ENCODE results near the gene DLGAP1. TPM values are rescaled to one million over a fixed set of nuclear protein-coding genes. Genes with fewer than 3 reads are reported as not detected.

The DLGAP1 gene
- total RNA-seq, 6 experiments from 2014 or later, result 0.09 to 0.31 (median 0.18) TPM; not detected in 2

DNA sequence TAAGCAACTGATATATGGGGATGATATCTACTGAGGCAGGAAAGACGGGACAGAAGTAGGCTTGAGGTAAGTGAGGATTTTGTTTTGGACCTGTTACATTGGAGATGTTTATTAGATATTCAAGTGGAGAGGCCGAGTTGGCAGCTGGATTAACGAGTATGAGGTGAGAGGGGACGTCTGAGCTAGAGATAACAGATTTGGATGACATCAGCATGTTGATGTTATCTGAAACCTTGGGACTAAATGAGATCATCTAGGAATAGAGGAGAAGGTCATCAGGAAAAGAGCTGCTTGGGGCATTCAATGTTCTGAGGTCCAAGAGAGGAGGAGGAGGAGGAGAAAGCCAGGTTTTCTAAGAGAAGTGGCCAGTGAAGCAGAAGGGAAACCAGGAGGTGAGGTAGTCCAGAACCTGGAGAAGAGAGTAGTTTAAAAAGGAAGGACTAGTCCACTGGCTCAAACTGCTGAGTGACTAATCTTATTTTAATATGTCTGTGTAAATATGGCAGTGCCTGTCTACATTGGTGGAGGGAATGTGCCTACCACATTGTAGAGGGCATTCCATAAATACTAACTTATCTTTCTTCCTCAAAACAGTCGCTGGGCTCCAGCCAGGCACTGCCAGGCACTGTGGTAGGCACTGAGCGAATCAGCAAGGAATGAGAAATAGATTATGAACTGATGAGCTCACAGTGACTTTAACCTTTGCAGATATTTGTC, 488.3 kb downstream of the DLGAP1 start:
- no peak overlapping the region for H3K4me3 ChIP-seq
- ATAC-seq (peak in 1 of 4 donors; percentile 42), DNase-seq (no peak)
- TF ChIP-seq POLR2A (IDR thresholded peaks at IDR 0.05), result no peak
- TF ChIP-seq, protein P1, sequence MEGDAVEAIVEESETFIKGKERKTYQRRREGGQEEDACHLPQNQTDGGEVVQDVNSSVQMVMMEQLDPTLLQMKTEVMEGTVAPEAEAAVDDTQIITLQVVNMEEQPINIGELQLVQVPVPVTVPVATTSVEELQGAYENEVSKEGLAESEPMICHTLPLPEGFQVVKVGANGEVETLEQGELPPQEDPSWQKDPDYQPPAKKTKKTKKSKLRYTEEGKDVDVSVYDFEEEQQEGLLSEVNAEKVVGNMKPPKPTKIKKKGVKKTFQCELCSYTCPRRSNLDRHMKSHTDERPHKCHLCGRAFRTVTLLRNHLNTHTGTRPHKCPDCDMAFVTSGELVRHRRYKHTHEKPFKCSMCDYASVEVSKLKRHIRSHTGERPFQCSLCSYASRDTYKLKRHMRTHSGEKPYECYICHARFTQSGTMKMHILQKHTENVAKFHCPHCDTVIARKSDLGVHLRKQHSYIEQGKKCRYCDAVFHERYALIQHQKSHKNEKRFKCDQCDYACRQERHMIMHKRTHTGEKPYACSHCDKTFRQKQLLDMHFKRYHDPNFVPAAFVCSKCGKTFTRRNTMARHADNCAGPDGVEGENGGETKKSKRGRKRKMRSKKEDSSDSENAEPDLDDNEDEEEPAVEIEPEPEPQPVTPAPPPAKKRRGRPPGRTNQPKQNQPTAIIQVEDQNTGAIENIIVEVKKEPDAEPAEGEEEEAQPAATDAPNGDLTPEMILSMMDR (IDR thresholded peaks at IDR 0.05), result no peak
- no peaks in the 10 kb centered on the region for H3K27me3 ChIP-seq
- 41% methylated on average over 6 of the region's 6 CpGs for WGBS (ENCODE audit: insufficient coverage, low coverage, low lambda C conversion rate, missing lambda C conversion rate)
- no peak overlapping the region for H3K27ac ChIP-seq
- no peaks in the 10 kb centered on the region for H3K4me1 ChIP-seq
- H3K36me3 ChIP-seq, result no peaks in the 10 kb centered on the region
- H3K9me3 ChIP-seq, result no peaks in the 10 kb centered on the region
- intact Hi-C loops (cut with DNase I), result no loop called here

GRCh38 chr18:3966246-3966641, 488.9 kb downstream of the DLGAP1 start:
- 38% methylated on average over 2 of the region's 2 CpGs for WGBS (ENCODE audit: insufficient coverage, low coverage, low lambda C conversion rate, missing lambda C conversion rate)
- Histone ChIP-seq H3K36me3 (no peaks in the 10 kb centered on the region), H3K9me3 (no peaks in the 10 kb centered on the region), H3K27ac (no peak overlapping the region), H3K4me3 (no peak overlapping the region), H3K27me3 (no peaks in the 10 kb centered on the region), H3K4me1 (no peaks in the 10 kb centered on the region)
- DNase-seq (no peak), ATAC-seq (no peak)
- TF ChIP-seq, protein P1 (IDR thresholded peaks at IDR 0.05), result no peak
- no peak for TF ChIP-seq POLR2A (IDR thresholded peaks at IDR 0.05)
- intact Hi-C loops (cut with DNase I), result no loop called here

GRCh38 chr18:3960977-3961376, 494.1 kb downstream of the DLGAP1 start:
- WGBS (ENCODE audit: insufficient coverage, low coverage, low lambda C conversion rate, missing lambda C conversion rate), result 60% methylated on average over 4 of the region's 7 CpGs

DNA sequence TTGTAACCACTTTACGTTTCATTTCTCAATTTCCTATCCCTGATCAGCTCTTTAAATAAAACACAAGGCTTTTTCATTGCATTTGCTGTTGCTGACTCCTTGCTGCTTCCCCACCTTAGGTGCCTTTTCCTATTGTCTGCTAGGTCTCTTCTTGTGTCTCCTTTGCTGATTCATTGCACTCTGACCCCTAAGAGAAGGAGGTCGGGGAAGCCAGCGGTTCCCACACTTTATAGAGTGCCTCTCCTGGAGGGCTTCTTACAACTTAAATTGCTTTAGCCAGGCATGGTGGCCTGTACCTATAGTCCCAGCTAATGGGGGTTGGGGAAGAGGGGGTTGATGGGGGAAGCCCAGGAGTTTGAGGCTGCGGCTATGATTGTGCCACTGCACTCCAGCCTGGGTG, 495.0 kb downstream of the DLGAP1 start:
- DNase-seq, result no peak
- Histone ChIP-seq H3K4me3 (no peak overlapping the region), H3K27me3 (no peaks in the 10 kb centered on the region), H3K9me3 (no peaks in the 10 kb centered on the region), H3K36me3 (no peaks in the 10 kb centered on the region), H3K4me1 (no peaks in the 10 kb centered on the region), H3K27ac (no peak overlapping the region)
- intact Hi-C loops (cut with DNase I), result no loop called here
- WGBS (ENCODE audit: insufficient coverage, low coverage, low lambda C conversion rate, missing lambda C conversion rate), result 52% methylated on average over 2 of the region's 4 CpGs
- TF ChIP-seq, protein P1 (IDR thresholded peaks at IDR 0.05), result no peak
- TF ChIP-seq POLR2A (IDR thresholded peaks at IDR 0.05), result no peak
- no peak for ATAC-seq

More at GRCh38 chr18:3960977-3961376, 494.1 kb downstream of the DLGAP1 start:
- Histone ChIP-seq H3K9me3 (no peaks in the 10 kb centered on the region), H3K27me3 (no peaks in the 10 kb centered on the region), H3K4me1 (no peaks in the 10 kb centered on the region), H3K36me3 (no peaks in the 10 kb centered on the region), H3K27ac (no peak overlapping the region), H3K4me3 (no peak overlapping the region)
- no peak for TF ChIP-seq POLR2A (IDR thresholded peaks at IDR 0.05)
- TF ChIP-seq, protein P1 (IDR thresholded peaks at IDR 0.05), result no peak
- intact Hi-C loops (cut with DNase I), result no loop called here
- DNase-seq (no peak), ATAC-seq (no peak)

All from right lobe of liver (tissue), 6 donors.